Endodermal cell (in vitro differentiated cells): ENCODE data around the gene CCSER1. TPM values are rescaled to one million over a fixed set of nuclear protein-coding genes. Genes with fewer than 3 reads are reported as not detected.

ENCODE experiments used
- DNase-seq: peaks from one replicate; pipeline ENCODE4 v3.0.0-alpha.2; 2017
- H3K27ac ChIP-seq: 2 replicates; pipeline ENCODE4 v1.5.1; 2013; ENCODE audit warnings: mild to moderate bottlenecking, low read depth, low read length, moderate library complexity
- H3K27me3 ChIP-seq: 2 replicates; pipeline ENCODE4 v1.6.1; 2013; ENCODE audit warnings: mild to moderate bottlenecking, low read length, moderate library complexity; ENCODE audit not compliant: insufficient read depth, control insufficient read depth, poor library complexity, severe bottlenecking
- H3K36me3 ChIP-seq: 2 replicates; pipeline ENCODE4 v1.7.0; 2013; ENCODE audit warnings: mild to moderate bottlenecking, low read length, moderate library complexity; ENCODE audit not compliant: control insufficient read depth, insufficient read depth
- H3K4me1 ChIP-seq: one replicate; pipeline ENCODE4 v1.7.0; 2013; ENCODE audit warnings: low read length; ENCODE audit not compliant: control insufficient read depth, insufficient read depth
- H3K4me3 ChIP-seq: 2 replicates; pipeline ENCODE4 v1.5.1; 2013; ENCODE audit warnings: mild to moderate bottlenecking, low read length, moderate library complexity
- H3K9ac ChIP-seq: 2 replicates; pipeline ENCODE4 v1.6.1; 2013; ENCODE audit warnings: mild to moderate bottlenecking, low read length, moderate library complexity; ENCODE audit not compliant: poor library complexity, severe bottlenecking; ENCODE audit errors: extremely low read depth
- H3K9me3 ChIP-seq: 2 replicates; pipeline ENCODE4 v1.6.1; 2013; ENCODE audit warnings: mild to moderate bottlenecking, low read length, moderate library complexity; ENCODE audit not compliant: control insufficient read depth
- H3K27ac Mint-ChIP-seq: 2 replicates; pipeline ENCODE4 v1.8.0; 2020; ENCODE audit warnings: mixed read lengths
- H3K27me3 Mint-ChIP-seq: 2 replicates; pipeline ENCODE4 v1.8.0; 2021; ENCODE audit warnings: mild to moderate bottlenecking, mixed read lengths; ENCODE audit not compliant: insufficient read depth
- H3K36me3 Mint-ChIP-seq: 2 replicates; pipeline ENCODE4 v1.8.0; 2020; ENCODE audit warnings: low read depth, mixed read lengths
- H3K4me1 Mint-ChIP-seq: 2 replicates; pipeline ENCODE4 v1.8.0; 2020; ENCODE audit warnings: mixed read lengths
- H3K4me3 Mint-ChIP-seq: 2 replicates; pipeline ENCODE4 v1.8.0; 2020; ENCODE audit warnings: mild to moderate bottlenecking, moderate library complexity, mixed read lengths
- H3K9me3 Mint-ChIP-seq: 2 replicates; pipeline ENCODE4 v1.8.0; 2020; ENCODE audit warnings: mild to moderate bottlenecking, mixed read lengths
- CTCF ChIP-seq: fragments of 200-600 bp; sonication (generic); conservative IDR thresholded peaks from 2 replicates; pipeline ENCODE4 v1.5.0; 2021; ENCODE audit warnings: antibody characterized with exemption, mild to moderate bottlenecking
- WGBS, 2 experiments: methylation state at CpG; one replicate each; pipeline versions ENCODE4 v1.1.5 to v1.1.7; 2013; ENCODE audit warnings: missing lambda C conversion rate in 2 of 2, mixed read lengths in 1 of 2; ENCODE audit not compliant: insufficient coverage in 1 of 2, insufficient read length in 1 of 2; 5-methylcytosine and 5-hydroxymethylcytosine counted together
- total RNA-seq, 2 donors: library from RNA; stranded (reverse); fragmentation: NEBNext Ultra II Directional in 1 of 2; extraction: Animal tissue kit (Norgen Biotek cat#: 25700) in 1 of 2; gene quantifications; 2 replicates in 1 of 2; 3 replicates in 1 of 2; pipeline ENCODE4 v1.2.1, GENCODE V29; 2021

CCSER1 gene
- total RNA-seq, 2 donors from 2014 or later, result 1.1 to 2.2 TPM

DNA sequence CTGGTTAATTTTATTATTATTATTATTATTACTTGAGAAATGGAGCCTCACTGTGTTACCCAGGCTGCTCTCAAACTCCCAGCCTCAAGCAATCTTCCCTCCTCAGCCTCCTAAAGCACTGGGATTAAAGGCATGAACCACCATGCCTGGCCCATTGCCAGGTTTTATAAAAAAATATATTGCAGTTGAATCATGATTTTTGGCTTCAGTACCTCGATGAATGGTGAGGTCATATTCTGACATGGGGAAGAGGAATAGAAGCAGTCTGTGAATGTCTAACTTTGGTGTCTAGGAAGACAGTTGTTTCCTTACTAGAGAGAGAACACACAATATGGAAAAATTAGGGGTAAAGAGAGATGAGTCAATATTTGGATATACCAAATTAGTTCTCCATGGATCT is 32.0 kb downstream of the CCSER1 start:
- peaks cover 17% of the 10 kb centered on the region for H3K9me3 Mint-ChIP-seq

DNA sequence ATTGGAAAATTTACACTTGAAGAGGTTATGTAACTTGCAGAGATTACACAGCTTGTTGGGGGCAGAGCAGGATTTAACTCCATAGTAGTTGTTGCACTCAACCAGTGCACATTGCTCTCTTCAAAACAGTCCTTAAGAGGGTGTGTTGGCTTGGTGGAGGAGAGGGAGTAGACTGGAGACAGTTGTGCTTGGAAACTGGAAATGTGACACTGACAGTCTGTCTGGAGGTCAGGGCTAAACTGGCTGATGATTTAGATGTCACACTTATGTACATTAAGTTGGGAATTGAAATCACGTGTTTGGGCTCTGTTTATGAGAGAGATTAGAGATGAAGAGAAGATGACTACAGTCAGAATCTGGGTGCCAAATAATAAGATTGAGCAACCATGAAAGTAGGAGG is 32.9 kb downstream of the CCSER1 start:
- WGBS, 2 experiments, result 92 to 100% methylated on average over 1 of the region's 1 CpG
- peaks cover 16% of the 10 kb centered on the region for H3K9me3 Mint-ChIP-seq
- H3K4me1 ChIP-seq, result no peaks in the 10 kb centered on the region
- H3K27me3 Mint-ChIP-seq, result no peaks in the 10 kb centered on the region
- H3K4me3 Mint-ChIP-seq, result no peak overlapping the region
- H3K27ac Mint-ChIP-seq, result no peak overlapping the region
- H3K36me3 ChIP-seq, result no peaks in the 10 kb centered on the region
- TF ChIP-seq CTCF, result no peak
- H3K9ac ChIP-seq, result no peak overlapping the region
- no peaks in the 10 kb centered on the region for H3K9me3 ChIP-seq
- no peak overlapping the region for H3K4me3 ChIP-seq
- no peaks in the 10 kb centered on the region for H3K4me1 Mint-ChIP-seq
- DNase-seq, result no peak
- H3K27ac ChIP-seq, result no peak overlapping the region
- no peaks in the 10 kb centered on the region for H3K36me3 Mint-ChIP-seq
- no peaks in the 10 kb centered on the region for H3K27me3 ChIP-seq

More for the DNA sequence above, 32.0 kb downstream of the CCSER1 start:
- Histone ChIP-seq H3K9me3 (no peaks in the 10 kb centered on the region), H3K4me3 (no peak overlapping the region), H3K9ac (no peak overlapping the region), H3K27ac (no peak overlapping the region), H3K36me3 (no peaks in the 10 kb centered on the region), H3K4me1 (no peaks in the 10 kb centered on the region), H3K27me3 (no peaks in the 10 kb centered on the region)
- H3K36me3 Mint-ChIP-seq, result no peaks in the 10 kb centered on the region
- no peaks in the 10 kb centered on the region for H3K27me3 Mint-ChIP-seq
- WGBS, 2 experiments, result 80 to 96% methylated on average over 1 of the region's 1 CpG
- no peak for TF ChIP-seq CTCF
- no peaks in the 10 kb centered on the region for H3K4me1 Mint-ChIP-seq
- H3K4me3 Mint-ChIP-seq, result no peak overlapping the region
- no peak for DNase-seq
- no peak overlapping the region for H3K27ac Mint-ChIP-seq

DNA sequence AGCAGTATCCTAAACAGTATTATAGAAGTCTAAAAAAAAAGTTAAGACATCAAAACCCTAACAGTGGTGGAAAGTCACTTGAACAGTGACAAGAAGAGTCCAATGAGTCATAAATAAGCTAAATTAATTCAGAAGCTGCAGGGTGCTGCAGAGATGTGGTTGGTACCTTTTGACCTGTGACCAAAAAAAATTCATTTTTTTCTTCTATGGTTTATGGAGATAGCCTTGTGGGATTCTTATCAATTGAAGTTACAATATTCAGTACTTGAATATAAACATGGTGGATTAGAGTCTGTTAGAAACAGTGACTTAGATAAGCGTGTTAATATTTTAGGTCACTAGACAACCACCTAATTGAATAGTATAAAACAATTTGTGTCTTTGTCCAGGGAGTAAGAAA is 35.4 kb downstream of the CCSER1 start:
- Mint-ChIP-seq H3K27me3 (no peaks in the 10 kb centered on the region), H3K4me1 (no peaks in the 10 kb centered on the region), H3K4me3 (no peak overlapping the region), H3K27ac (no peak overlapping the region), H3K9me3 (peaks cover 9% of the 10 kb centered on the region), H3K36me3 (no peaks in the 10 kb centered on the region)
- no peaks in the 10 kb centered on the region for H3K9me3 ChIP-seq
- no peaks in the 10 kb centered on the region for H3K36me3 ChIP-seq
- no peak for DNase-seq
- H3K4me3 ChIP-seq, result no peak overlapping the region
- no peak overlapping the region for H3K9ac ChIP-seq
- 86% methylated on average over 1 of the region's 1 CpG; no CpG with 5 or more reads in 1 of the 2 experiments for WGBS, 2 experiments
- TF ChIP-seq CTCF, result no peak
- H3K27ac ChIP-seq, result no peak overlapping the region
- no peaks in the 10 kb centered on the region for H3K27me3 ChIP-seq
- no peaks in the 10 kb centered on the region for H3K4me1 ChIP-seq
